PFSK-1 (cell line): ENCODE measurements around the gene RHBDD2.

Source experiments
- POLR2AphosphoS5 ChIP-seq: IDR thresholded peaks from 2 replicates; pipeline ENCODE4 v1.6.1; 2012; ENCODE audit warnings: low read depth, mild to moderate bottlenecking, control low read depth, low read length, moderate library complexity
- TAF1 ChIP-seq: IDR thresholded peaks from 2 replicates; pipeline ENCODE4 v1.6.1; 2012; ENCODE audit warnings: low read length, control low read depth, borderline replicate concordance; ENCODE audit not compliant: insufficient read depth
- TF ChIP-seq, protein P1 (sequence below), 2 experiments: IDR thresholded peaks; 2 replicates each; pipeline versions ENCODE4 v1.6.1 to v1.8.0; 2011 to 2012; ENCODE audit warnings: low read depth in 2 of 2, low read length in 2 of 2, control low read depth in 1 of 2, inconsistent platforms in 1 of 2, mild to moderate bottlenecking in 1 of 2, moderate library complexity in 1 of 2; ENCODE audit not compliant: insufficient read depth in 1 of 2

GRCh38 chr7:75931680-75932079 lies 52.8 kb downstream of the RHBDD2 start:
- TF ChIP-seq POLR2AphosphoS5 (no peak), TAF1 (no peak)
- TF ChIP-seq, protein P1, sequence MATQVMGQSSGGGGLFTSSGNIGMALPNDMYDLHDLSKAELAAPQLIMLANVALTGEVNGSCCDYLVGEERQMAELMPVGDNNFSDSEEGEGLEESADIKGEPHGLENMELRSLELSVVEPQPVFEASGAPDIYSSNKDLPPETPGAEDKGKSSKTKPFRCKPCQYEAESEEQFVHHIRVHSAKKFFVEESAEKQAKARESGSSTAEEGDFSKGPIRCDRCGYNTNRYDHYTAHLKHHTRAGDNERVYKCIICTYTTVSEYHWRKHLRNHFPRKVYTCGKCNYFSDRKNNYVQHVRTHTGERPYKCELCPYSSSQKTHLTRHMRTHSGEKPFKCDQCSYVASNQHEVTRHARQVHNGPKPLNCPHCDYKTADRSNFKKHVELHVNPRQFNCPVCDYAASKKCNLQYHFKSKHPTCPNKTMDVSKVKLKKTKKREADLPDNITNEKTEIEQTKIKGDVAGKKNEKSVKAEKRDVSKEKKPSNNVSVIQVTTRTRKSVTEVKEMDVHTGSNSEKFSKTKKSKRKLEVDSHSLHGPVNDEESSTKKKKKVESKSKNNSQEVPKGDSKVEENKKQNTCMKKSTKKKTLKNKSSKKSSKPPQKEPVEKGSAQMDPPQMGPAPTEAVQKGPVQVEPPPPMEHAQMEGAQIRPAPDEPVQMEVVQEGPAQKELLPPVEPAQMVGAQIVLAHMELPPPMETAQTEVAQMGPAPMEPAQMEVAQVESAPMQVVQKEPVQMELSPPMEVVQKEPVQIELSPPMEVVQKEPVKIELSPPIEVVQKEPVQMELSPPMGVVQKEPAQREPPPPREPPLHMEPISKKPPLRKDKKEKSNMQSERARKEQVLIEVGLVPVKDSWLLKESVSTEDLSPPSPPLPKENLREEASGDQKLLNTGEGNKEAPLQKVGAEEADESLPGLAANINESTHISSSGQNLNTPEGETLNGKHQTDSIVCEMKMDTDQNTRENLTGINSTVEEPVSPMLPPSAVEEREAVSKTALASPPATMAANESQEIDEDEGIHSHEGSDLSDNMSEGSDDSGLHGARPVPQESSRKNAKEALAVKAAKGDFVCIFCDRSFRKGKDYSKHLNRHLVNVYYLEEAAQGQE (IDR thresholded peaks at IDR 0.05; ENCODE audit: insufficient read depth in 1 of 2, low read depth in 2 of 2, low read length in 2 of 2) = 0 out of 4 replicates have a peak, but pooled peaks of 1 of the 2 experiments have one; percentile 10
